ENCODE results near the gene POP4.

The POP4 gene

GRCh38 chr19:29596885-29597525, 9.1 kb upstream of the POP4 start:
- DNase-seq (ENCODE audit: low read depth): peak; percentile 3
- no peak overlapping the region for H3K4me3 ChIP-seq (ENCODE audit: low read depth, low read length)
- TF ChIP-seq CTCF (IDR thresholded peaks at IDR 0.05; ENCODE audit: control insufficient read depth, extremely low read depth, insufficient read depth): peak; percentile 72

DNA sequence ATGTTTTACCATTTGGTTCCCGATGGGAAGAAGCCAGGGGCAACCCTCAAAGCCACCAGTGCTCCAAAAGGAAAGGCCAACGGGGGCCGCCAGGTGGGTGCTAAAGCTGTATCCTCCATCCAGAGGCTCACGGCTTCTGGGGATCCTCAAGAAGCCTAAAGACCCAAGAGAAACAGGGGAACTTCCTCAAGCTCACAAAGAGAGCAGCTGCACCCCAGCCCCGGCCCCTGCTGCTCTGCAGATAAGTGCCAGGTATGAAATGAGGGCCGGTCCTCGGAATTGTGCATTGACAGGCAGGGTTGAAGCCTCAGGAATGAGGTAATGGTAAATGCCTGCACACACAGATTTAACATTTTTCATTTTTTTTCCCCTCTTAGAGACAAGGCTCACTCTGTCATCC, 8.0 kb upstream of the POP4 start:
- no peak for TF ChIP-seq CTCF (IDR thresholded peaks at IDR 0.05; ENCODE audit: control insufficient read depth, extremely low read depth, insufficient read depth)
- no peak for DNase-seq (ENCODE audit: low read depth)
- H3K4me3 ChIP-seq (ENCODE audit: low read depth, low read length): no peak overlapping the region

- DNase-seq (ENCODE audit: low read depth): no peak
- TF ChIP-seq CTCF (IDR thresholded peaks at IDR 0.05; ENCODE audit: control insufficient read depth, extremely low read depth, insufficient read depth): no peak
- no peak overlapping the region for H3K4me3 ChIP-seq (ENCODE audit: low read depth, low read length)
Measured at GRCh38 chr19:29598496-29598895, 7.6 kb upstream of the POP4 start.

DNA sequence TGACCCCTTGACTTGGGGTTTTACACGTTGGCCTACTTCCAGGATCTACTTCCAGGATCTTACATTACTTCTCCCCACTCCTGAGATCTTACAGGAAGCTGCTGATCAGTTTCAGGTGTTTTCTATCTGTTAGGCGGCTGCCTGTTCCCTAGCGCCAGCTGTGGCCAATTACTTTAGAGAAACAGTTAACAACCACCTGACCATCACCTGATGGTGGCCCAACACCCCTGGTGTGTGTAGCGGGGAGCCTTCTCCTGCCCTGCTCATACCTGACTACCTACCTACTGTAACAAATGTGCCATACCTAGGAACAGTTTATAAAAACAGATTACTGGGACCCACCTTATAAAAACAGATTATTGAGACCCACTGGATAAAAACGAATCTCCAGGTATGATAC, 2.8 kb upstream of the POP4 start:
- H3K4me3 ChIP-seq (ENCODE audit: low read depth, low read length): no peak overlapping the region
- no peak for DNase-seq (ENCODE audit: low read depth)
- no peak for TF ChIP-seq CTCF (IDR thresholded peaks at IDR 0.05; ENCODE audit: control insufficient read depth, extremely low read depth, insufficient read depth)

DNA sequence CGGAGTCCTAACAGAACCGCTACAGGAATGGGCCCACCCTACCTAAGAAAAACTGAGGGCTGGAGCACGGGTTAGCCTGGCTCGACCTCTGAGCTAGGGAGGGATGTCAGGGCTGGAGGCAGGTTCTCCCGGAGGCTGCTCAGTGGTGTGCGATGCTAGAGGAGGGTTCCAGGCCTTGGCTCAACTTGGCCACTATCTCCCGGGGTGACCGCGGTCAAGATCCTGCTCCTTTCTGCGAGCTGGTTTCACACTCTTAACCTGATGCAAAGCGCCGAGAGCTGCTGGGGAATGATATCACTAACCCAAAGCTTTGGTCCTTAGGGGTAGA, 301 bp downstream of the POP4 start:
- no peak for TF ChIP-seq CTCF (IDR thresholded peaks at IDR 0.05; ENCODE audit: control insufficient read depth, extremely low read depth, insufficient read depth)
- no peak for DNase-seq (ENCODE audit: low read depth)
- H3K4me3 ChIP-seq (ENCODE audit: low read depth, low read length): peak overlapping the region; percentile 99

DNA sequence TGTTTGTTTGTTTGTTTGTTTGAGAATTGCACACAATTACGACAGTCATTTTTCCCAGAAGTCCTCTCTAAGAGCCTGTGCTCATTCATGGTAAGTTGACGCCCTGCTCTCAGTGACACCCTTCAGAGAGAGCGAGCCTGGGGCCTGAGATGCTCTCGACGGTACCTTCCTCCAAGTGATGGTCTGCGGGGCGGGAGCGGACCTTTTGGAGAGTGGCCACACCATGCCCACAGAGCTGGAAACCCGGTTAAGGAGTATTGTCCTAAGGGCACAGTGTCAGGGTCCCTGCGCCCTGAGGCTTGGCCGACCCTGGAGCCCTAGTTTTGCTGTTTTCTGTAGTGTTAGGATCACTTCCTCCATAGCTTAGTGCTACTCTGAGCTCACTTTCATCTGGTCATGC, 3.6 kb downstream of the POP4 start:
- no peak for DNase-seq (ENCODE audit: low read depth)
- no peak for TF ChIP-seq CTCF (IDR thresholded peaks at IDR 0.05; ENCODE audit: control insufficient read depth, extremely low read depth, insufficient read depth)
- no peak overlapping the region for H3K4me3 ChIP-seq (ENCODE audit: low read depth, low read length)

DNA sequence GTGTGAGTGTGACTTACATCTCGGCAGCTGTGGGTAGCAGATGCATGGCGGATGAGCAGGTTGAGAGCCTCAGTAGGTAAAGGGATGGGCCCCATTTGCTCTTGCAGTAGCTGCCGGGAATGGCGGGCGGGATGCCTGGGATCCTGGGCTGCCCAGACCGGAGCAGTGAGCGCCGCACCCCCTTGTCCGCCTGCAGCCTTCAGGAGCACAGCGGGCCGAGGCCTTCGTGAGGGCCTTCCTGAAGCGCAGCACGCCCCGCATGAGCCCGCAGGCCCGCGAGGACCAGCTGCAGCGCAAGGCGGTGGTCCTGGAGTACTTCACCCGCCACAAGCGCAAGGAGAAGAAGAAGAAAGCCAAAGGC, 4.1 kb downstream of the POP4 start:
- no peak for TF ChIP-seq CTCF (IDR thresholded peaks at IDR 0.05; ENCODE audit: control insufficient read depth, extremely low read depth, insufficient read depth)
- no peak overlapping the region for H3K4me3 ChIP-seq (ENCODE audit: low read depth, low read length)
- no peak for DNase-seq (ENCODE audit: low read depth)

Measured in LNCaP clone FGC (cell line).